Nephron (organoid): ENCODE data around the gene OGN.
A peak's percentile ranks its signal among the peaks of the same experiment; 100 is the strongest.

Source experiments
- H3K27ac Mint-ChIP-seq, 3 experiments: 2 replicates each; pipeline ENCODE4 v1.8.0; 2020; ENCODE audit warnings: mixed read lengths in 3 of 3, mild to moderate bottlenecking in 2 of 3, moderate library complexity in 1 of 3
- H3K27me3 Mint-ChIP-seq: 2 replicates; pipeline ENCODE4 v1.8.0; 2021; ENCODE audit warnings: low read depth, mild to moderate bottlenecking, moderate library complexity, mixed read lengths
- H3K36me3 Mint-ChIP-seq: 2 replicates; pipeline ENCODE4 v1.8.0; 2020; ENCODE audit warnings: low read depth, mixed read lengths
- H3K4me1 Mint-ChIP-seq: 2 replicates; pipeline ENCODE4 v1.8.0; 2020; ENCODE audit warnings: mixed read lengths
- H3K4me3 Mint-ChIP-seq, 3 experiments: 2 replicates each; pipeline ENCODE4 v1.8.0; 2020; ENCODE audit warnings: mild to moderate bottlenecking in 3 of 3, mixed read lengths in 3 of 3, moderate library complexity in 2 of 3
- H3K9me3 Mint-ChIP-seq: 2 replicates; pipeline ENCODE4 v1.8.0; 2020; ENCODE audit warnings: mixed read lengths
- CTCF ChIP-seq, 3 experiments: fragments of 200-600 bp; sonication (generic); IDR thresholded peaks; one replicate each; pipeline ENCODE4 v1.5.0; 2021; ENCODE audit warnings: antibody characterized with exemption in 3 of 3; ENCODE audit not compliant: unreplicated experiment in 3 of 3

Gene OGN

GRCh38 chr9:92404042-92404836, at the start of gene OGN:
Gene OGN (minus strand): TSS chr9:92404578. CDS start chr9:92403407, 1,171 bp downstream.
- Mint-ChIP-seq H3K27me3 (no peaks in the 10 kb centered on the region), H3K9me3 (peaks cover 3% of the 10 kb centered on the region), H3K36me3 (peaks cover 10% of the 10 kb centered on the region), H3K4me1 (peaks cover 38% of the 10 kb centered on the region), H3K4me3 (peak within 1 kb of the TSS; percentile 73 to 89 (median 86)), H3K27ac (peak within 1 kb of the TSS; percentile 94 to 95 (median 95))
- TF ChIP-seq CTCF (IDR thresholded peaks at IDR 0.05; ENCODE audit: unreplicated experiment in 3 of 3): no peak

- no peak overlapping the region for H3K4me3 Mint-ChIP-seq
- H3K27me3 Mint-ChIP-seq: no peaks in the 10 kb centered on the region
- no peak overlapping the region for H3K27ac Mint-ChIP-seq
- peaks cover 2% of the 10 kb centered on the region for H3K9me3 Mint-ChIP-seq
- no peaks in the 10 kb centered on the region for H3K36me3 Mint-ChIP-seq
- no peak for TF ChIP-seq CTCF (IDR thresholded peaks at IDR 0.05; ENCODE audit: unreplicated experiment in 3 of 3)
- no peaks in the 10 kb centered on the region for H3K4me1 Mint-ChIP-seq
These were observed 42.2 kb upstream of the OGN start for GRCh38 chr9:92446536-92446935.

- no peak overlapping the region for H3K4me3 Mint-ChIP-seq
- TF ChIP-seq CTCF (IDR thresholded peaks at IDR 0.05; ENCODE audit: unreplicated experiment in 3 of 3): no peak
- H3K36me3 Mint-ChIP-seq: no peaks in the 10 kb centered on the region
- peaks cover 2% of the 10 kb centered on the region for H3K4me1 Mint-ChIP-seq
- H3K27me3 Mint-ChIP-seq: no peaks in the 10 kb centered on the region
- H3K9me3 Mint-ChIP-seq: peaks cover 2% of the 10 kb centered on the region
- no peak overlapping the region for H3K27ac Mint-ChIP-seq
These were observed 40.5 kb upstream of the OGN start for GRCh38 chr9:92444841-92445240.

GRCh38 chr9:92440751-92441046, 36.3 kb upstream of the OGN start:
- peaks cover 4% of the 10 kb centered on the region for H3K9me3 Mint-ChIP-seq
- H3K4me3 Mint-ChIP-seq: no peak overlapping the region
- TF ChIP-seq CTCF (IDR thresholded peaks at IDR 0.05; ENCODE audit: unreplicated experiment in 3 of 3): no peak
- H3K27me3 Mint-ChIP-seq: no peaks in the 10 kb centered on the region
- H3K4me1 Mint-ChIP-seq: peaks cover 6% of the 10 kb centered on the region
- H3K36me3 Mint-ChIP-seq: no peaks in the 10 kb centered on the region
- H3K27ac Mint-ChIP-seq: no peak overlapping the region

GRCh38 chr9:92439921-92440750, 35.8 kb upstream of the OGN start:
- Mint-ChIP-seq H3K4me1 (peaks cover 6% of the 10 kb centered on the region), H3K27ac (no peak overlapping the region), H3K36me3 (no peaks in the 10 kb centered on the region), H3K9me3 (peaks cover 4% of the 10 kb centered on the region), H3K4me3 (no peak overlapping the region), H3K27me3 (no peaks in the 10 kb centered on the region)
- no peak for TF ChIP-seq CTCF (IDR thresholded peaks at IDR 0.05; ENCODE audit: unreplicated experiment in 3 of 3)
